Measurements from ENCODE around the gene PRR19. TPM values are rescaled to one million over a fixed set of nuclear protein-coding genes. Genes with fewer than 3 reads are reported as not detected.

PRR19 gene
- total RNA-seq, 1 donor from 2014 or later, result 1.7 TPM

DNA sequence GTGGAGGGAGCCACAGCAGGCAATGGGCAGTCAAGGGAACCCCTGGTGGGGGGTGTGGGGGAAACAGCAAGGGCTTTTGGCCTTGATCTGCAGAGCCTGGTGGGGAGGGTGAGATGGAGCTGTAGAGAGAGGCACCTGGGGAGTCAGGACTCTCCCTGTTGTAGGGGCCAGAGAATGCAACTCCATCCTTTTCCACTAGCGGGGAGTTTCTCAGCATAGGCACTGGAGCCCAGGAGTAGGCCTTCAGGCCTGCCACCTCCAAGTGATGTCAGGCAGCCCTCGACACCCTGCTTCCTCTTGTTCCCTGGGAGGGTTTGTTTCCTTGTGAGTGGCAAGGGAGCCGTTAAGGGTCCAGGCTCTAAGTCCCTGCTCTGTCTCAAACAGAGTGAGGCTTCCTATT is 48.5 kb downstream of the PRR19 start:
- Mint-ChIP-seq H3K27ac (ENCODE audit: unreplicated experiment) (no peak overlapping the region), H3K4me1 (ENCODE audit: low read depth) (peaks cover under 1% of the 10 kb centered on the region), H3K9me3 (ENCODE audit: low read depth) (no peaks in the 10 kb centered on the region), H3K27me3 (ENCODE audit: low read depth) (no peaks in the 10 kb centered on the region), H3K4me3 (ENCODE audit: unreplicated experiment) (no peak overlapping the region), H3K36me3 (ENCODE audit: low read depth) (peaks cover 20% of the 10 kb centered on the region)
- no peak for DNase-seq (ENCODE audit: low spot score)
- no peak for TF ChIP-seq CTCF (IDR thresholded peaks at IDR 0.05)

DNA sequence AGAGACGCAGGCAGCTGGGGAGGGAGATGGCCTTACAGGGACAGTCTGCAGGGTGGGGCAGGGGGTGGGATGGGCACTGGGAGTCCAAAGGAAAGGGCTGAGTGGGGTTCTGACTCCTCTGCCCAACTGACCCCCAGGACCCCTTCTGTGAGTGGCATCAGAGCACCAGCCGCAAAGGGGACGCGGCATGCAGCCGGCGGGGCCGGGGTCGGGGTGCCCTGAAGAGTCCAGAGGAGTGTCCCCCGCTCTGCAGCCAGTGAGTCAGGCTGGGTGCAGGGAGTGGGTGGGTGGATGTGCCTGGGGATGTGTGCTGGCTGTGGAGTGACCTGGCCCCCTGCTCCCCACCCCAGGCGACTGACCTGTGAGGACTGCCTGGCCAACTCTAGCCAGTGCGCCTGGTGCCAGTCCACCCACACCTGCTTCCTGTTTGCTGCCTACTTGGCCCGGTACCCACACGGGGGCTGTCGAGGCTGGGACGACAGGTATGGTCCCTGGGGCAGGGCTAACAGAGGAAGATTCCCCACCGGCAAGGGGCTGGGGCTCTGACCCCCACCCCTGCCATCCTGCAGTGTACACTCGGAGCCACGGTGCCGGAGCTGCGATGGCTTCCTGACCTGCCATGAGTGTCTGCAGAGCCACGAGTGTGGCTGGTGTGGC is 49.3 kb downstream of the PRR19 start:
- DNase-seq (ENCODE audit: low spot score), result no peak
- Mint-ChIP-seq H3K27ac (ENCODE audit: unreplicated experiment) (no peak overlapping the region), H3K4me1 (ENCODE audit: low read depth) (no peaks in the 10 kb centered on the region), H3K4me3 (ENCODE audit: unreplicated experiment) (no peak overlapping the region), H3K36me3 (ENCODE audit: low read depth) (peaks cover 20% of the 10 kb centered on the region), H3K27me3 (ENCODE audit: low read depth) (no peaks in the 10 kb centered on the region), H3K9me3 (ENCODE audit: low read depth) (no peaks in the 10 kb centered on the region)
- no peak for TF ChIP-seq CTCF (IDR thresholded peaks at IDR 0.05)

GRCh38 chr19:42352301-42353259 is 50.6 kb downstream of the PRR19 start:
- H3K4me1 Mint-ChIP-seq (ENCODE audit: low read depth), result no peaks in the 10 kb centered on the region
- H3K27ac Mint-ChIP-seq (ENCODE audit: unreplicated experiment), result no peak overlapping the region
- H3K9me3 Mint-ChIP-seq (ENCODE audit: low read depth), result no peaks in the 10 kb centered on the region
- no peak for DNase-seq (ENCODE audit: low spot score)
- no peak overlapping the region for H3K4me3 Mint-ChIP-seq (ENCODE audit: unreplicated experiment)
- H3K27me3 Mint-ChIP-seq (ENCODE audit: low read depth), result no peaks in the 10 kb centered on the region
- no peak for TF ChIP-seq CTCF (IDR thresholded peaks at IDR 0.05)
- peaks cover 18% of the 10 kb centered on the region for H3K36me3 Mint-ChIP-seq (ENCODE audit: low read depth)

GRCh38 chr19:42353341-42354015 is 51.5 kb downstream of the PRR19 start:
- H3K9me3 Mint-ChIP-seq (ENCODE audit: low read depth), result no peaks in the 10 kb centered on the region

More at GRCh38 chr19:42353341-42354015, 51.5 kb downstream of the PRR19 start:
- TF ChIP-seq CTCF (IDR thresholded peaks at IDR 0.05), result no peak
- H3K4me1 Mint-ChIP-seq (ENCODE audit: low read depth), result no peaks in the 10 kb centered on the region
- H3K27ac Mint-ChIP-seq (ENCODE audit: unreplicated experiment), result no peak overlapping the region
- peaks cover 20% of the 10 kb centered on the region for H3K36me3 Mint-ChIP-seq (ENCODE audit: low read depth)
- H3K27me3 Mint-ChIP-seq (ENCODE audit: low read depth), result no peaks in the 10 kb centered on the region
- no peak for DNase-seq (ENCODE audit: low spot score)
- H3K4me3 Mint-ChIP-seq (ENCODE audit: unreplicated experiment), result no peak overlapping the region
